ENCODE results near the gene APLF.
"Not testable (repeated sequence)": the region's sequence is repeated elsewhere in the genome, so short reads cannot be mapped to it uniquely, and the experiment has no call there.

Gene APLF

GRCh38 chr2:68482296-68482820 lies 15.0 kb downstream of the APLF start:
- no peak for DNase-seq

- DNase-seq, result no peak
These were observed 15.6 kb downstream of the APLF start for GRCh38 chr2:68483011-68483410.

- DNase-seq, result peak; percentile 48
These were observed 20.5 kb downstream of the APLF start for GRCh38 chr2:68487773-68488355.

GRCh38 chr2:68488605-68489004 lies 21.2 kb downstream of the APLF start:
- not testable (repeated sequence) for DNase-seq

- no peak for DNase-seq
These were observed 21.9 kb downstream of the APLF start for GRCh38 chr2:68489282-68489681.

- DNase-seq, result no peak
These were observed 24.2 kb downstream of the APLF start for GRCh38 chr2:68491582-68491981.

- DNase-seq, result no peak
These were observed 31.7 kb downstream of the APLF start for GRCh38 chr2:68499133-68499532.

GRCh38 chr2:68500649-68501048 lies 33.3 kb downstream of the APLF start:
- no peak for DNase-seq

GRCh38 chr2:68501768-68502167 lies 34.4 kb downstream of the APLF start:
- no peak for DNase-seq

GRCh38 chr2:68505603-68506159 lies 38.3 kb downstream of the APLF start:
- no peak for DNase-seq

- DNase-seq, result peak; percentile 13
These were observed 38.8 kb downstream of the APLF start for GRCh38 chr2:68506170-68506569.

GRCh38 chr2:68512326-68512725 lies 44.9 kb downstream of the APLF start:
- DNase-seq, result no peak

- no peak for DNase-seq
These were observed 45.6 kb downstream of the APLF start for GRCh38 chr2:68512966-68513365.

GRCh38 chr2:68514316-68514929 lies 47.0 kb downstream of the APLF start:
- DNase-seq, result no peak

GRCh38 chr2:68516051-68516955 lies 48.9 kb downstream of the APLF start:
- DNase-seq, result no peak

- DNase-seq, result no peak
These were observed 51.9 kb downstream of the APLF start for GRCh38 chr2:68519236-68519635.

- DNase-seq, result no peak
These were observed 53.7 kb downstream of the APLF start for GRCh38 chr2:68521037-68521436.

- DNase-seq, result not testable (repeated sequence)
These were observed 59.6 kb downstream of the APLF start for GRCh38 chr2:68526943-68527342.

- not testable (repeated sequence) for DNase-seq
These were observed 60.1 kb downstream of the APLF start for GRCh38 chr2:68527343-68528081.

GRCh38 chr2:68529156-68529555 lies 61.8 kb downstream of the APLF start:
- DNase-seq, result not testable (repeated sequence)

- DNase-seq, result not testable (repeated sequence)
These were observed 62.3 kb downstream of the APLF start for GRCh38 chr2:68529651-68530050.

GRCh38 chr2:68536000-68536399 lies 68.6 kb downstream of the APLF start:
- no peak for DNase-seq

- no peak for DNase-seq
These were observed 69.6 kb downstream of the APLF start for GRCh38 chr2:68537011-68537410.
